SH-SY5Y (cell line): ENCODE measurements around the gene CELF2.

Experiments
- GATA2 ChIP-seq: IDR thresholded peaks from 2 replicates; pipeline ENCODE4 v1.6.1; 2011; ENCODE audit warnings: mild to moderate bottlenecking, low read depth, low read length
- GATA3 ChIP-seq: IDR thresholded peaks from 2 replicates; pipeline ENCODE4 v1.6.1; 2011; ENCODE audit warnings: low read depth, mild to moderate bottlenecking, low read length, moderate library complexity

GRCh38 chr10:11302181-11302580 lies 284.5 kb downstream of the CELF2 start:
- TF ChIP-seq GATA3, result no peak
- no peak for TF ChIP-seq GATA2
